ENCODE measurements around the gene PANK4.

PANK4 gene

DNA sequence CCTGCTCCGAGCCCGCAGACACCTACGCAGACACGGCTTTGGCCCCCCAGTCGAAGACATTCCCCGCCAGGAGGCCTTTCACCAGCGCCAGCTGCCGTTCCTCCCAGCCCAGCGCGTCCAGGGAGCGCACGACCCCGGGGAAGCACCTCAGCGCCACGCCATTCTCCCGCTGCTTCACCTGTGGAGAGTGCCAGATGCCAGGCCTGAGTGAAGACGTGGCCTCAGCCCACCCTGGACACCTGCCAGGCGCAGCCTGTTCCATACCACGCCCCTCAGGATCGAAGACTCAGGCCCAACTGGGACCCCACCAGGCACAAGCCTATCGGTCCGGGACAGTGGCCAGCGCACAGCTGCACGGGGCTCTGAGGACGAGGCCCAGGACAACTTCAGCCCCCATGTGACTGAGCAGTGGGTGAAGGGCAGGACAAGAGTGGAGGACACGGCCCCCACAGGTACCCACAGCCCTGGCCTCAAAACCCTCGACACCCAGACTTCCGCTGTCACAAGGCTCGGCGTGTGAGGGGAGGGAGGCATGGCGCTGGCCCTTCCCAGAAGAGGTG is 13.5 kb downstream of the PANK4 start:
- no peak for DNase-seq (ENCODE audit: low read depth)

DNA sequence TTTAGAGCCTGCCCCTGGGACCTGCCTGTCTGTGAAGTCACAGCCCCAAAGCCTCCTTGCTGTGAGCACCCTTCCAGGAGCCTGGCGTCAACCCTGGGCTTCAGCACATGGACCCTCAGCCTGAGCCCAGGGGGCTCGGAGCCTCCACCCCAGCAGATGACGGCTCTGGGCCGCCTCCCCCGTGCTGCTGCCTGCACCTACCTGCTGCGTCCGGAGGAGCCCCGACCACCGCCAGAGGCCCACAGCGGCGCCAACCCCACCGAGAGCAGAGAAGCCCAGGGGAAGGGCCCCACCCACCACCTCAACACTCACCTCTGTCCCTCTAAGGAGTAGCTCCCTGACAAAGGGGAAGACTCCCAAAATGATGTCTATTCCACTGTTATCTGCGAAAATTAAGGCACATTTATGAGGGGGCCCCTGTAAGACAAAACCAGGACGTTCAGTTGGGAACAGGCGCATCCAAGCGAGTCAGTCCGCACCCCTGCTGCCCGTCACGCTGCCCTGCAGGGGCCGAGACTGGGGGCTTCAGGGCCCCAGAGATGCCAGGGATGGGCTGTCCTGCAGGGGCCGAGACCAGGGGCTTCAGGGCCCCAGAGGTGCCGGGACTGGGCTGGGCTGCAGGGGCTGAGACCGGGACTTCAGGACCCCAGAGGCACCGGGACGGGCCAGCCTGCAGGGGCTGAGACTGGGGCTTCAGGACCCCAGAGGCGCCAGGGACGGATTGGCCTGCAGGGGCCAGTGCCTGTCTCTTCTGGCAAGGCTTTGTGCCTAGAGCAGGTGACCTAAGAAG is 15.8 kb downstream of the PANK4 start:
- DNase-seq (ENCODE audit: low read depth): no peak

DNA sequence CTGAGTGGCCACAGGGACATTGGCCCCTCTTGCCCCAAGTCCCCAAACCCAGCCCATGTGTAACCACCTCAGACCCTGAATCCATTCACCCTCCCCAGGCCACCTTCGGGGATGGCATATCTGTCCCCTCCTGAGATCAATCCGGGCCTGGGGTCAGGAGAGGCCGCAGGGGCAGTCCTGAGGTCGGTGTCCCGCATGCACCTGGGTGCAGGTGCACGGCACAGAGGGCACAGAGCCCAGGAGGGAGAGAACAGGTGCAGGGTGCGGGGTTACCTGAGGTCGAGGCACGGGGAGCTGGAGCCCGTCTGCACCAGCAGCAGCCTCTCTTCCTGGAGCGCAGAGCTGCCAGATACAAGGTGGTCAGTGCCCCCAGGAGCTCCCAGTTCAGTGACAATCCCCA is 16.8 kb downstream of the PANK4 start:
- DNase-seq (ENCODE audit: low read depth): no peak

DNA sequence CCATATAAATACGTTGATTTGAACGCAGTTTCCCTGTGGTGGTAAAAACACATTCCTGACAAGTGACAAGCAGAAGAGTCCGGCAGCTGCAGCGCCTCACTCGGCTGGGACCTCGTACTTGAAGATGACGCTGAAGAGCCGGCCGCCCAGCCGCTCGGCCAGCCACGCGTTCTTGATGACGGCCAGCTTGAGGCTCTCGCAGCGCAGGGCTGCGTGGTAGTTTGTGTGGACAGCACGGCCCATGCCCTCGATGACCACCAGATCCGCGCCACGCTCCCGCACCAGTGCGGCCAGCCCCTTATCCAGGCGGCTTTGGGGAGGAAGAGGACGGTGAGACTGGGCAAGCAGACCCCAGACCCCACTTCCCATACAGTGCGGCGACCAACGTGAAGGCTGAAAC is 17.6 kb downstream of the PANK4 start:
- no peak for DNase-seq (ENCODE audit: low read depth)

DNA sequence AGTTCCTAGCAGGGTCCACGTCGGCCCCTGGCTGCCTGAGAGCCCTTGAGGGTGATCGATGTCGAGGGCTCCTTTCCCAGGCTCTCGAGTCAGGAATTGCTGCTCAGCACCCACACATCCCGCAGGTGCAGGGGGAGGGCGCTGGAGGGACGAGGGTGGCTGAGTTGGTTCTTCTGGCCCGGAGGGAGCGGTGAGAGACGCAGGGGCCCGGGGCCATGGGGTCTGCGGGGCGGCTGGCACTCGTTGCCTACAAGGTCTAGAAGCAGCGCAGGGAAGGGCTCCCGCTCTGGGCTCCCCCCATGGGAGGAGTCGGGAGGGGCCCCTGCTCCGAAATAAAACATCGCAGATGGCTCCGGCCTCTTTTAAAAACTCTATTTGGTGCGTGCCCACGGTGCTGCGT is 18.2 kb downstream of the PANK4 start:
- DNase-seq (ENCODE audit: low read depth): no peak

DNA sequence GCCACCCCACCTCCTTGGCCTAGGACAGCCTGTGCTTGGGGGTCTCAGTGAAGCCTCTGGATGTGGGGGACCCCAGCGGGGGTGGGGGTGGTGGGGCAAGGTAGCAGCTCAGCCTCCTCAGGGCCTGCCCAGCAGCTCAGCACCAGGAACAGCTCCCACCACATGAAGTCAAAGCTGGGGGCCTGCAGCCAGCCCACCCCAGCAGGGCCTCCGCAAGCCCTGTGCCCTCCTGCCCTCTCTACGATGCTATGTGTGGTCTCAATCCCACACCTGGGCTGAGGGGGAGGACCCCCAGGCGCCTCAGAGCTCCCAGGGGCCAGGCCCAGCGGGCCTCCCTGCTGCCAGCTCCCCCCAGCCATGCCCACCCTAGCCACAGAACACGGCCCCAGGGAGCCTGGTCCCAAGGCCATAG is 18.6 kb downstream of the PANK4 start:
- DNase-seq (ENCODE audit: low read depth): no peak

DNA sequence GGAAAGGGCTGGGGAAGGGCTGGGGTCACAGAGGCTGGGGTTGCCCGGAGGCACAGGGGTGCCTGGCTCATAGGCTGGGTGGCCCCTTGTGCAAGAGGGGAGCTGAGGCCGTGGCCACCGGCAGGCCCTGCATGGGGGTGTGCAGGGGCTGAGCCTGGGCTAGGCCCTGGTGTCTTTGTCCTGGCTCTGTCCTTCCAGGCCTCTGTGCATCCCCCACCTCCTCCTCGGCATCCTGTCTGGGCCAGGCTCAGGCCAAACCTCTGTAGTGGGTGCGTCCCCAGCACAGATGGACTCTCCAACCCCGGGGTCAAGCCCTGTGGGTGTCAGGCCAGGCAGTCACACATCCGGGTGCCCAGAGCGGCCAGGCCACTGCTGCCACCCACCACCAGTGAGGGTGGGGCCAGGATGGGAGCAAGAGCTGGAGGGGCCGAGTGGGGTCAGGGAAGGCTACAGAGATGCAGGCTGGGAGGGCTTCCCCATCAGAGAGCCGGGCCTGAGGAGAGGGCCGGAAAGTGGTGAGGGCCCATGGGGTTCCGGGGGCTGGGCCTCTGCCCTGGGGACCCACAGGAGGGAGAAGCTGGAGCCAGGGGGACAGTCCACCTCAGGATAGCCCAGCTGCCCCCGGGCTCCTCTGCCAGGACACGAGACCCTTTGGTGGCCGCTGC is 19.4 kb downstream of the PANK4 start:
- no peak for DNase-seq (ENCODE audit: low read depth)

DNA sequence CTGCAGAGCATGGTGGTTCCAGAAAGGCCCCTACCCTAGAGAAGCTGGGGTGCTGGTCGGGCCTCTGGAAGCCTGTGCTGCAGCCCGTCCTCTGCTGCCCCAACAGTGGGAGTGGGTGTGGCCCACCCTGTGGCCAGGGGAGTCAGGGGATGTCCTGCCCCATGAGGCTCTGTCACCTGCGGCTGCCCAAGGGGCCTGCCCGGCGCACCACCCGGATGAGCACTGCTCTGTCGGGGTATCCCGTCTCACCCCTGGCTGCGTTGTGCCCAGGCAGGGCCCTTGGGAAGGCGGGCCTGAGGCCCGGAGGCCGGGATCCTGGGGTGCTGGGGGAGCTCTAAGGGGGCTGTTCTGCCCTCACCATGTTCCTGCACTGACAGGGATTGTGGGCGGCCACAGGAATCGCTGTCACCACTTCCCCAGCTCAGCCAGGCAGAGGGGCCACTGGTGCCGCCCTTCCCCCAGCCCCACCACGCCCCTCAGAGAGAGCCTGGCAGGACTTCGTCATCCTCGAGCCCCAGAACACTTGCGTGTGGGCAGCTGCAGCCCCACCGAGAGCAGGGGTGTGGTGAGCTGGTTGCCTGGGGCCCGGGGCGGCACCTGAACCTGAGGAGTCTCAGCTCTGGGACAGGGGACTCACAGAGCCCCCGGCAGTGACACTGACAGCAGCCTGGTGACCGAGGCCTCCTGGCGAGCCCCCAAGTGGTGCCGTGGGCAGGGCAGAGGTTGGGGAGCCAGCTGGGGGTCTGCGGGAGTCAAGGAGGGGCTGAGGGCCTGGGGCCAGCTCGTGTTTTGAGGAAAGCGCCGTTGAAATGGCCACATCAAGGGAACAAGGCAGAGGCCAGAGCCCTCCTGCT is 20.2 kb downstream of the PANK4 start:
- no peak for DNase-seq (ENCODE audit: low read depth)

DNA sequence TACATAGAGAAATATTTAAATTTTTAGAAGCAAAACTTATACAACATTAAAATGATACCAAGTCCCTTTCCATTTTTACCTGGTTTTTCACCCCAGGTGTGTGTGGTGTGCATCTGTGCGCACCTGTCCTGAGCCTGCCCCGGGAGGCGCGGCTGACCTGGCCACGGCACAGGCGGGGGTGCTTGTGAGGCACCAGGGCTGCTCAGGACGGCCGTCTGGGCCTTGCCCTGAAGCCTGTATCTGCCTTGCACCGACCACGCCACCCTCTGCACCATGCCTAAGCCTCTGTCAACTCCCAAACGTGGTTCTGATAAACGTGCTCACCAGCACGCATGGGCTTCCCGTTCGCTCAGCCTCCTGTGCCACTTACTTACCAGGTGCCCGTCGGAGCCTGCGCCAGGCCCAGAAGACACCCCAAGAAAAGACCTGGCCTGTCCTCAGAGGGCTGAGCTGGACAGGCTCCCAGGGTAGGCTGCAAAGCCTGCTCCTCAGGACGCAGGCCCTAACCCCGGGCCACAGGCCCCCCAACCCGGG is 20.9 kb downstream of the PANK4 start:
- DNase-seq (ENCODE audit: low read depth): no peak

DNA sequence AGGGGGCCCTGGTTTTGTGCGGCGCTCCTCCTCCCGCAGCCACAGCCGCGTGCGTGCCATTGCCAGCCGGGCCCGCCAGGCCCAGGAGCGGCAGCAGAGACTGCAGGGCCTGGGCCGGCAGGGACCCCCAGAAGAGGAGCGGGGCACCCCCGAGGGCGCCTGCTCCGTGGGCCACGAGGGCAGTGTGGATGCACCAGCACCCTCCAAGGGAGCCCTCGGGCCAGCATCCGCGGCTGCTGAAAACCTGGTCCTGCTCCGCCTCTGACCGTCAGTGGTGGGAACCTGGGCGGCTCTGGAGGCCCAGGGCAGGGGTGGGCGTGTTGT is 21.5 kb downstream of the PANK4 start:
- DNase-seq (ENCODE audit: low read depth): no peak

DNA sequence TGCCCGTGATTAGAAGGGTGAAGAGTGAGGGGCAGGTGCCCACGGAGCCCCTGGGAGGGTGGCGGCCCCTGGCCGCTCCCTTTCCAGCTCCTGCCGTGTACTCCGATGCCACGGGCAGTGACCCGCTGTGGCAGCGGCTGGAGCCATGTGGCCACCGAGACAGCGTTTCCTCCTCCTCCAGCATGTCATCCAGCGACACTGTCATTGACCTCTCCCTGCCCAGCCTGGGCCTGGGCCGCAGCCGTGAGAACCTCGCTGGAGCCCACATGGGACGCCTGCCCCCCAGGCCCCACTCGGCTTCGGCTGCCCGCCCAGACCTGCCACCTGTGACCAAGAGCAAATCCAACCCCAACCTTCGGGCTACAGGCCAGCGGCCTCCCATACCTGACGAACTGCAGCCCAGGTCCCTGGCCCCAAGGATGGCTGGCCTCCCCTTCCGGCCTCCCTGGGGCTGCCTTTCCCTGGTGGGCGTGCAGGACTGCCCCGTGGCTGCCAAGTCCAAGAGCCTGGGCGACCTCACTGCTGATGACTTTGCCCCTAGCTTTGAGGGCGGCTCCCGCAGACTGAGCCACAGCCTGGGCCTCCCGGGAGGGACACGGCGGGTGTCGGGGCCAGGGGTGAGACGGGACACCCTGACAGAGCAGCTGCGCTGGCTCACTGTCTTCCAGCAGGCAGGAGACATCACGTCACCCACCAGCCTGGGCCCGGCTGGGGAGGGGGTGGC is 22.0 kb downstream of the PANK4 start:
- DNase-seq (ENCODE audit: low read depth): no peak

DNA sequence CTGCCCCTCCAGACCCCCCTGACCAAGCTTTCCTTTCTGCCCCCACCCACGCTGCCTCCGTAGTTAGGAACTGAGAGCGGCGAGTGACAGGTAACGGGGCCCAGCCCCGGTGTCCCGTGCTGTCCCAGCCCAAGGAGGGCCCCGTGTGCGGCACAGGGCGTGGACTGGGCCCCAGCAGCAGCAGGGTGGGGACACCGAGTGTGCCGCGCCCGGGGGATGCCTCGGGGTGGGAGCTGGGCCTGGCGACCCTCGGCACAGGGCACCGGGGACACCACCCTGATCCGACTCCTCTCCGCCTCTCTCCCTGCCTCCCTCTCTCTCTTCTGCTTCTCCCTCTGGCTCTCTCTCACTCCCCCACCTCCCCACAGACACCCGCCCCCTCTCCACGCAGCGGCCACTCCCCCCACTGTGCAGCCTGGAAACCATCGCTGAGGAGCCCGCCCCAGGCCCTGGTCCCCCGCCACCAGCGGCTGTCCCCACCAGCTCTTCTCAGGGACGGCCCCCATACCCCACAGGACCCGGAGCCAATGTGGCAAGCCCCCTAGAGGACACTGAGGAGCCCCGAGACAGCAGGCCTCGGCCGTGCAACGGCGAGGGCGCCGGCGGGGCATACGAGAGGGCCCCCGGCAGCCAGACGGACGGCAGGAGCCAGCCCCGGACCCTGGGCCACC is 22.7 kb downstream of the PANK4 start:
- DNase-seq (ENCODE audit: low read depth): no peak

DNA sequence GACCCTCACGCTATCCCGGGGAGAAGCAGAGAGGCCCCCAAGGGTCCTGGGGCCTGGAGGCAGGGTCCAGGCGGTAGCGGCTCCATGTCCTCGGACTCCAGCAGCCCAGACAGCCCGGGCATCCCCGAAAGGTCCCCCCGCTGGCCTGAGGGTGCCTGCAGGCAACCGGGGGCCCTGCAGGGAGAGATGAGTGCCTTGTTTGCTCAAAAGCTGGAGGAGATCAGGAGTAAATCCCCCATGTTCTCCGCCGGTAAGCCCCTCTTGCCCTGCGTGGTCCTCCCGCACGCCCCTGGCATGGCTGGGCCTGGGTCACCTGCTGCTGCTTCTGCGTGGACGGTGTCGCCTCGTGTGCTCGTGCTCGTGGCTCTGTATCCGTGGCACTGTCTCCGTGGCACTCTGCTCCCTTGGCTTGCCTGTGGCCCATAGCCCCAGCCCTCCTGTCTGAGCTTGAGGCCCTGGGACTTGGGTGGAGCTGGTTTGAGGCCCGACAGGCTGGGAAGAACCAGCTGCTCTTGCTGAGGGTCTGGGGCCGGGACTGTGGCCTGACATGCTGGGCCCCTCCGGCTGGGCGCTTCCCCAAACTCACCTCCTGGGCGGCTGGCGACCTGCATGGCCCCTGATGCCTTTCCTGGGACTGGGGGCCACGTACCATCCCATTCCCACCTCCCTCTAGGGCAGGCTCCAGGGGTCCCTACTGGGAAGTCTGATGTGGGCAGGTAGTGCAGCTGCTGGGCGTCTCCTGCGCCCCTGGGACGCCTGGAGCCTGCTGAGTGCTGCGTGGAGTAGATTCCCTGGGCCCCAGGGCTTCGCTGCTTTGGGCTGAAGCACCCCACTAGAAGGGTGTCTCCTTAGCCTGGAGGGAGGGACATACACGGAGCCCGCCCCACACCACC is 23.5 kb downstream of the PANK4 start:
- no peak for DNase-seq (ENCODE audit: low read depth)

DNA sequence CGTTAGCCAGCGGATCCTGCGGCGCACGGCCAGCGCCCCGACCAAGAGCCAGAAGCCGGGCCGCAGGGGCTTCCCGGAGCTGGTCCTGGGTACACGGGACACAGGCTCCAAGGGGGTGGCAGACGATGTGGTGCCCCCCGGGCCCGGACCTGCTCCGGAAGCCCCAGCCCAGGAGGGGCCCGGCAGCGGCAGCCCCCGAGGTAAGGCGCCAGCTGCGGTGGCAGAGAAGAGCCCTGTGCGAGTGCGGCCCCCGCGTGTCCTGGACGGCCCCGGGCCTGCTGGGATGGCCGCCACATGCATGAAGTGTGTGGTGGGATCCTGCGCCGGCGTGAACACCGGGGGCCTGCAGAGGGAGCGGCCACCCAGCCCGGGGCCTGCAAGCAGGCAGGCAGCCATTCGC is 24.2 kb downstream of the PANK4 start:
- DNase-seq (ENCODE audit: low read depth): no peak

DNA sequence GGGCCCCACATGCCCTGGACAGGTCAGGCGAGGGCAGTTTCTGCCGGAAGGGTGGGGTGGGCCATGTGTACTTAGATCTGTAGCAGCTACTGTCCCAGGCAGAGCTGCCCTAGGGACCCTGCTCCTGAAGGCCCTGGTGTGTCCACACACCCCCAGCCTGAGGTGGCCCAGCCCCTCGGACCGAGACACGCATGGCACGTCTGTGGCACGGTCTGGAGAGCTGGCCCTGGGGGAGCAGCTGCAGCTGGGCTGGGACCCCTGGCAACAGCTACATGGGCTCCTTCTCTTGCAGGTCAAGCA is 24.6 kb downstream of the PANK4 start:
- DNase-seq (ENCODE audit: low read depth): no peak

DNA sequence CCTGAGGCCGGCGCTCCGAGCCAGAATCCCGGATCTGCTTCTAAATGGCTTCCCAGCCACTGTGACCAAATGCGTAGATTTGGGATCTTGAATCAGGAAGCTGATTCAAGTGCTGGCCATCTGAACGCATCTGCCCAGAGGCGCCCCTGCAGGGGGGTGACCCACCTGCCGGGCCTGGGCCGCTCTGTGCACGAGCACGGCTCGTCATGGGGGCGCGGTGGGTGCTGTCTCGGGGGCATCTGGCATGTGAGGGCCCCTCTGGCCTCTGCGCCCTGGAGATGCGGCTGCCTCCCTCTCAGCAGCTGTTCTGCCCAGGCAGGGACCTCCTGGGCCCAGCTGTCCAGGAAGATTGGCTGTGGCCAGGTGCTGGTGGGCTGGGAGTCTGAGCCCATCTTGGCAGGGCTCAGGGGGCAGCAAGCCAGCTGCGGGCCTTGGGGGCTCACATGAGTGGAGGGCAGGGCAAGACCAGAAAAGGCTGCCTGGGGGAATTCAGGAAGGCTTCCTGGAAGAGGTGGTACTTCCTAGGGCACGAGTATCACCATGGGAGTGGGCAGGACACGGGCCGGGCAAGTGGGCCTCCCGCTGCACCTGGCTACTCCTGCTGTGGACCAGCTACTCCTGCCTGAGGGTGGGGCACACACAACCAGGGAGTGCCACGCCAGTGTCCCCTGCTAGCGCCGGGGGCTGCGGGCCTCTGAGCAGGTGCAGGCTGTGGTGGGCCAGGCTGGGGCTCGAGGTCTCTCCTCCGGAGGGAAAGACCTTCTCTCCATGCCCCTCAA is 25.2 kb downstream of the PANK4 start:
- no peak for DNase-seq (ENCODE audit: low read depth)

DNA sequence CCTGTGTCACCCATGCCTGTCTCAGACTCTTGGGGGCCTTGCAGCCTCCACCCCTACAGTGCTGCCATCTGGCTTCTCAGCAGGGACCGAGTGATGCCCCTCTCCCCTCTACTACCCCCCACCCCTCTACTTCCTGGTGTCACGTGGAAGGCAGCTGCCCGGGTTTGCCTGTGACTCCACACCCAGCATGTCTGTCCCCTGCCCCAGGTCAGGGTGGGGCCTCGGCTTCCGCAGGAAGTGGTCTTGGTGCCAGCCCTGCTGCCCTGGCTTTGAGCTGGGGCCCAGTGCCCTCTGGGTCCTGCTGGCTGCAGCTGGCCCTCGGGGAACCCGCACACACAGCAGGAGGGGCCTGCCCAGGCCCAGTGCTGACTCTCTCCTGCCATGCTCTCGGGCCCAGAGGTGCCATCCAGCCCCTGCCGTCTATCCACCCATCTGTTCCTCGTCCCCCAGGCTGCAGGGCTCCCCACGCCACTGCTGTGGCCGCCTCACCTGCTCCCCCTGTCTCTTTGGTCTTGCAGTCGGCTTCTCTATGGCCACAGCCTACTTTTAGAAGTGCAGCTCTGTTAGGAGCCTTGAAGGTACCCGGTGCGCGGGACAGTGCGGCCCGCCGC is 26.3 kb downstream of the PANK4 start:
- no peak for DNase-seq (ENCODE audit: low read depth)

DNA sequence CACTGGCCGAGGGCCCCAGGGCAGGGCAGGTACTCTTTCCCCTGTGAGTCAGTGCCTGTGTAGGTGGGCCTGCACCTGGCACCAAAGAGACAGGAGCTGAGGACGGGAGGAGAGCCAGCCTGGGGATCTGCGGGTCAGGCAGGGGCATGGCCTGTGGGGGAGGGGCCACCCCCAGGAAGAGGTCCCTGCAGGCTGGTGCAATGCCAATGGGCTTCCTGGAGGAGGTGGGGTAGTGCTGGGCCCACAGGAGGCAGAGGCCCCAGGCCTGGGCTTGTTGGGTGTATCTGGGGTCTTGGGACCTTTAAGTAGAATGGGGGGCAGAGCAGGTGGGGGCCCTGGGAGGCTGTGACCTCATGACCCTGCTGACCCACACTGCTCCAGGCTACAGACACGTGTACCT is 27.1 kb downstream of the PANK4 start:
- no peak for DNase-seq (ENCODE audit: low read depth)

DNA sequence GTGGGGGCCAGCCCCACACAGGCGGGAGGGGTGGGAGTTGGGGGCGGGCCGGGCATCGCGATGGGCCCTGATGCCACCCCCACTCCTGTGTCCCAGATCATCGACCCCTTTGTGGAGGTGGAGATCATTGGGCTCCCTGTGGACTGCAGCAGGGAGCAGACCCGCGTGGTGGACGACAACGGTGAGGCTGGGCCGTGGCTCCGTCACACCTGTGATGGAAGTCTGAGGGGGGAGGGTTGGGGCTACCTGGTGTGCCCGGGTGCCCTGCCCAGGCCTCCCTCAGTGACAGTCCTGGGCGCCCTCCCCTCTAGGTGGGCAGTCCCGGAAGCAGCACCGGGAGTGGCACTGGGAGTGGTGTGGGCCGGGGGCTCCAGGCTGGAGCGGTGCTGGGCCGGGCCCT is 27.7 kb downstream of the PANK4 start:
- no peak for DNase-seq (ENCODE audit: low read depth)
